GM21515 (cell line): ENCODE data around the gene ZNF652.
A peak's percentile ranks its signal among the peaks of the same experiment; 100 is the strongest.
"Not testable (repeated sequence)": the region's sequence is repeated elsewhere in the genome, so short reads cannot be mapped to it uniquely, and the experiment has no call there.

ENCODE experiments used
- ATAC-seq: cut with Tn5 transposase; IDR thresholded peaks from one replicate; pipeline ENCODE4 v1.9.1; 2021; ENCODE audit not compliant: unreplicated experiment

Gene ZNF652

GRCh38 chr17:49387498-49388289 lies 25.6 kb upstream of the ZNF652 start:
- ATAC-seq: no peak

DNA sequence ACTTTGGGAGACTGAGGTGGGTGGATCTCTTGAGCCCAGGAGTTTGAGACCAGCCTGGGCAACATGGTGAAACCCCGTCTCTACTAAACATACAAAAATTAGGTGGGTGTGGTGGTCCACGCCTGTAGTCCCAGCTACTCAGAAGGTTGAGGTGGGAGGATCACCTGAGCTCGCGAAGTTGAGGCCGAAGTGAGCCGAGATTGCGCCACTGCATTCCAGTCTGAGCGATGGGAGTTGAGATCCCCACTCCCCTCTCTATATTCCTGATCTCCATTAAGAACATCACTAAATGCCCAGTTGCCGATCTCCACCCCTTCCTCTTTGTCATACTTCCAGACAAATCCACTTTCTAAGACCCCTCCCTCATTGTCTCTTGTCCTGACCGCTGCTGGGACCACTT lies 24.3 kb upstream of the ZNF652 start:
- ATAC-seq: no peak

GRCh38 chr17:49384951-49385350 lies 22.9 kb upstream of the ZNF652 start:
- ATAC-seq: no peak

- ATAC-seq: no peak
Measured at GRCh38 chr17:49383060-49383459, 21.0 kb upstream of the ZNF652 start.

DNA sequence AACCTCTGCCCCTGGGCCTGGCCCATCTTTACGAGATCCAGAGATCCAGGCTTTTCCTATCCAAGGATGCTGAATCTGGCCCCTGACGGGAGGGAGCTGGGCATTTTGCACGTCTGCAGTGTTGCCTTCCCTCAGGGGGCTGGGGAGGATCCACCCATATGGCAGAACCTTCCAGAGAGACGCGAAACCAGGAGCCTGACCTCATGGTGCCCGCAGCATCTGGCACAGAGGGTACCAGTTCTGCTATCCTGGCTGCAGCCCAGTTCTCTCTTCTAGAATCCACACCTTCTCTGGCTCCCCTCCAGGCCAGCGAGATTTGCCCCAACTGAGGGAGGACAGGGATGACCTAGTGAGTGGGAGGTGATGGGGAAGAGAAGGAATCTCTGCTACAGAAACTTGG lies 20.5 kb upstream of the ZNF652 start:
- no peak for ATAC-seq

- no peak for ATAC-seq
Measured at GRCh38 chr17:49381793-49382192, 19.7 kb upstream of the ZNF652 start.

GRCh38 chr17:49381033-49381432 lies 19.0 kb upstream of the ZNF652 start:
- no peak for ATAC-seq

DNA sequence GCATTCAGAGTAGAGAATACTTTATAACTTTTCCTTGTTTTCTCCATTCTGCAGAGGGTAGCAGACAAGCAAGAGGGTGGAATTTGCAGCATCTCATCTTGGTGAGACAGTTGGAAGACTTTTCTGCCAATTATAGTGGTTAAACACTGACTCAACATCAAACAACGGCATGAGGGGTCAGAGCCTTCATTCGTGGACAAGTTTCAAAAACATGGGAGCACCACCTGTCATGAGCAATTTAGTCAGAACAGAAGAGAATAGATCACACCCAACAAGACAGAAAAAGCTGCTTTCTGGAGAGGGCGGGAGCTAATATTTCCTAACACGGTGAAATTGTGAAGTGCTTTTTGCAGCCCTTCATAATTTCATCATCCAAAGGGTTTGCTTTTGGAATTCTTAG lies 17.9 kb upstream of the ZNF652 start:
- ATAC-seq: no peak

DNA sequence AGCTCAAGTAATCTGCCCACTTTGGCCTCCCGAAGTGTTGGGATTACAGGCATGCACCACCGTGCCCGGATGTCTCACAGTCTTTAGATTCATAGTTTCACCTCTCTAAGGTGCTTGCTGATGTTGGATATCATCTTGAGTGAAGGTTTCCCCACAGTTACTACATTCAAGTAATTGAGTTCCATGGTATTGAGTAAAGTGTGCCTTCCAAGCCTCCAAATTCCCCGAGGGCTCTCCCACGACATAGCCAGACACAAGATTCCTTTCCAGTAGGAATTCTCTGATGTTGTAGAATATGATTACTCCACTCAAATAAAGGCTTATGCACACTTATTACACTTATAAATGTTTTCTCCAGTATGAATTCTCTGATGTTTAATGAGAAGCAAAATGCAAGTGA lies 16.3 kb upstream of the ZNF652 start:
- no peak for ATAC-seq

- no peak for ATAC-seq
Measured at GRCh38 chr17:49375544-49375943, 13.5 kb upstream of the ZNF652 start.

- ATAC-seq: no peak
Measured at GRCh38 chr17:49373115-49373514, 11.1 kb upstream of the ZNF652 start.

DNA sequence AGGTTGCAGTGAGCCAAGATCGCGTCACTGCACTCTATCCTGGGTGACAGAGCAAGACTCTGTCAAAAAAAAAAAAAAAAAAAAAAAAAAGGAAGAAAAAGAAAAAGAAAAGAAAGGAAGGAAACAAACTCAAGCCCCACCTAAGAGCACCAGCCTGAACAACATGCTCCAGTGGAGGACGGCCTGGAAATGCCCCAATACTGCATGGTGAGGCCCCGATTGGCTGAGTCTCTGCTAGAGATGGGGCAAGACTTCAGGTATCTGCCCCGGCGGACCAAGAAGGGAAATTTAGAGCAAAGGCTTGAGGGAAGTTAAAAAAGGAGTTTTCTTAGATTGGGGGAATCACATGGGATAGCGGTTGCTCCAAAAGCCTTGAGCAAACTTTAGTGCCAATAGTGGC lies 10.4 kb upstream of the ZNF652 start:
- ATAC-seq: no peak

- no peak for ATAC-seq
Measured at GRCh38 chr17:49370971-49371834, 9.2 kb upstream of the ZNF652 start.

- ATAC-seq: no peak
Measured at GRCh38 chr17:49369760-49370159, 7.7 kb upstream of the ZNF652 start.

GRCh38 chr17:49369089-49369488 lies 7.0 kb upstream of the ZNF652 start:
- no peak for ATAC-seq

GRCh38 chr17:49365667-49366066 lies 3.6 kb upstream of the ZNF652 start:
- no peak for ATAC-seq

GRCh38 chr17:49365126-49365525 lies 3.1 kb upstream of the ZNF652 start:
- ATAC-seq: not testable (repeated sequence)

GRCh38 chr17:49364119-49364518 lies 2.1 kb upstream of the ZNF652 start:
- ATAC-seq: no peak

- ATAC-seq: no peak
Measured at GRCh38 chr17:49363251-49363650, 1.2 kb upstream of the ZNF652 start.

- ATAC-seq: no peak
Measured at GRCh38 chr17:49362723-49363117, 670 bp upstream of the ZNF652 start.

DNA sequence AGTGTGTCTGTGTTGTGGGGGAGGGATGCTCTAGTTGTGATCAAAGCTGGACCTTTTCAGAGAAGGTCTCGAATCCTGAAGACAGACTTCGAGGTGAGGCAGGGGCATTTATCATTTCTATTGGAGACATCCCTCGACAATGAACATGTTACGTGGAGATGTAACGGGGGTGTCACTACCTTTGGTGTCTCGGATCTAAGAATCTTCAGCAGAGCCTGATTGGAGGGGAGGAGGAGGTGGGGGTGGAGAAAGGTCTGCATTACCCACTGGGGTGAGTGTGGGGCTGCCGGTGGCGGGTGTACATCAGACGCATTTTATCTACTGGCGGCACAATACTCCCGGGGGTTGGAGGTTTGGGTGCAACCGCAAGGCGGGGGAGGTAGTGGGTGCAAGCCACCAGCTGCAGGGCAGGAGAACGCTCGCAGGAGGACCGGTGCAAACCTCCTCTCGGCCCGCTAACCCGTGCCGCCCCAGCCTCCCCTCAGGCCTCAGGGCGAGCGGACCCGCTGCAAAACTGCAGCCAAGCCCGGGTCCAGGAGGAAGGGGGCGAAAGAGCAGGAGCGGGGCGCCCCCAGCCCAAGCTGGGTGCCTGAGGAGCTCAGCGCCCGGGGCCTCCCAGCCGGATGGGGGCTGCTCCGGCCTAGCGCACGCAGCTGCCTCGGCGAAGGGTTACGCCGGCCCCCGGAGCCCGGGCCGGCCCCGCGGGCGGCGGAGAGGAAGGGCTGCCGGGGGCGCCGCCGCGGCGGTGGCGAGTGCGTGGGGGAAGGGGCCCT lies 735 bp downstream of the ZNF652 start:
- ATAC-seq: peak; percentile 25

- ATAC-seq: no peak
Measured at GRCh38 chr17:49360796-49361128, 1.3 kb downstream of the ZNF652 start.
